ENCODE results near the gene IQSEC1. TPM values are rescaled to one million over a fixed set of nuclear protein-coding genes. Genes with fewer than 3 reads are reported as not detected.

IQSEC1 gene
- total and polyA plus RNA-seq, 2 of the 8 experiments (the other 6 are each of a cell fraction or from before 2014, with no cell fraction given) = 6.8 to 28.8 TPM

DNA sequence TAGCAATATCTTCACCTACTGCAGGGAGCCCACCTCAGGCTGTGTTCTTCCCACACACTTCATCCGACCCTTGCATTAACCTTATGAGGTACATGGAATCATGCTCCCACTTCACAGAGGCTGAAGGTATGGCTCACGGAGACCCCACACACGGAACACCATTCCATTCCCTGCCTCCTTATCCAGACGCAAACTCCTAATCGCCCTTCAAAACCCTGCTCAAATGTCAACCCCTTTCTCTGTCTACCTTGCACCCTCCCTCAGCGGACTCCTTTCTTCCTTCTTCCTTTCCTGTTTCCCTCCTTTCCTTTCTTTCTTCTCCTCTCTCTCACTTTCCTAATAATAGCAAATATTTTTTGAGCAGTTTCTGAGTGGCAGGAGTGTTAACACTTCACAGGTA is 23.8 kb downstream of the IQSEC1 start:
- Histone ChIP-seq H3K36me3 (ENCODE audit: control insufficient read depth in 2 of 4, insufficient read depth in 4 of 4, low read length in 3 of 4) (no peaks in the 10 kb centered on the region), H2BK5ac (ENCODE audit: low read depth, low read length) (no peak overlapping the region), H3K56ac (replicated peaks; ENCODE audit: insufficient read length, low read depth, low read length) (no peak overlapping the region), H2AFZ (ENCODE audit: low read length) (no peak overlapping the region), H3K4me2 (ENCODE audit: insufficient read depth in 1 of 2, low read depth in 2 of 2, low read length in 2 of 2) (no peak overlapping the region), H4K8ac (ENCODE audit: extremely low read depth, insufficient read depth, low read length) (peak overlapping the region; percentile 31; the same call in 1 of the 2 replicates), H3K9me3 (ENCODE audit: insufficient read depth in 2 of 2, low read depth in 1 of 2, low read length in 1 of 2) (no peaks in the 10 kb centered on the region), H2AK5ac (ENCODE audit: low read depth, low read length) (no peak overlapping the region), H2BK15ac (ENCODE audit: low read length) (no peak overlapping the region), H2BK120ac (replicated peaks; ENCODE audit: low read depth, low read length) (no peak overlapping the region), H2BK20ac (ENCODE audit: low read length) (no peak overlapping the region), H3K4me3 (ENCODE audit: extremely low read depth in 1 of 4, insufficient read depth in 2 of 4, low read depth in 3 of 4, low read length in 4 of 4) (no peak overlapping the region), H2BK12ac (ENCODE audit: low read depth, low read length) (no peak overlapping the region), H3K79me2 (ENCODE audit: control insufficient read depth in 1 of 2, insufficient read depth in 2 of 2, low read length in 2 of 2) (no peaks in the 10 kb centered on the region), H3K27ac (ENCODE audit: low read depth, low read length) (no peak overlapping the region), H3K79me1 (ENCODE audit: low read depth, low read length) (no peaks in the 10 kb centered on the region), H3K23ac (ENCODE audit: insufficient read length) (no peak overlapping the region), H4K20me1 (replicated peaks in 1 of 2; ENCODE audit: control insufficient read depth in 1 of 2, insufficient read depth in 2 of 2, low read length in 2 of 2) (no peaks in the 10 kb centered on the region), H4K91ac (replicated peaks; ENCODE audit: insufficient read length, low read length) (no peak overlapping the region), H4K5ac (ENCODE audit: insufficient read length, low read depth, low read length) (no peak overlapping the region), H3K4ac (replicated peaks; ENCODE audit: insufficient read length, low read depth, low read length) (no peak overlapping the region), H3K23me2 (ENCODE audit: low read depth, low read length) (no peaks in the 10 kb centered on the region), H3K14ac (ENCODE audit: insufficient read length) (no peak overlapping the region), H3K9ac (replicated peaks in 1 of 4; ENCODE audit: extremely low read depth in 1 of 4, low read depth in 3 of 4, low read length in 3 of 4) (no peak overlapping the region), H3K27me3 (replicated peaks in 1 of 4; ENCODE audit: control insufficient read depth in 3 of 4, extremely low read depth in 1 of 4, insufficient read depth in 3 of 4, low read length in 3 of 4) (0 out of 7 replicates have a peak, but pooled peaks cover 0 to 2% (median 0%) of the 10 kb centered on the region in 4 experiments), H3K18ac (ENCODE audit: extremely low read depth, low read length) (no peak overlapping the region), H3K4me1 (replicated peaks in 1 of 4; ENCODE audit: control insufficient read depth in 3 of 4, insufficient read depth in 4 of 4, low read length in 3 of 4) (peaks cover 0 to 10% (median 5%) of the 10 kb centered on the region in 4 experiments; a peak in 4 of 7 replicates)
- DNase-seq (ENCODE audit: low read depth in 1 of 2, low spot score in 2 of 2) (no peak), FAIRE-seq (no peak)
- POLR2A ChIA-PET (ENCODE audit: partially characterized antibody) = no interaction called here
- CTCF ChIA-PET (ENCODE audit: partially characterized antibody) = interaction anchor here (0.6 to 2.1 kb wide), 7 partner anchors 10 to 316 kb away, joined by 3 to 4 read pairs (median 4); no protein-coding TSS in a partner anchor
- 79% methylated on average over 6 of the region's 6 CpGs; no CpG with 5 or more reads in 1 of the 2 experiments for WGBS, 2 experiments (ENCODE audit: extremely low coverage in 1 of 2, insufficient coverage in 1 of 2, insufficient read length in 1 of 2, insufficient replicate concordance in 2 of 2, low coverage in 1 of 2, low lambda C conversion rate in 2 of 2, missing lambda C conversion rate in 1 of 2)
- TF ChIP-seq RNF2 (IDR thresholded peaks at IDR 0.05; ENCODE audit: borderline replicate concordance, low read depth, low read length, missing control alignments, poor library complexity, severe bottlenecking) = no peak
- TF ChIP-seq CEBPB (IDR thresholded peaks at IDR 0.05; ENCODE audit: low read depth, low read length) = no peak
- TF ChIP-seq EP300 (IDR thresholded peaks at IDR 0.05; ENCODE audit: borderline replicate concordance in 1 of 2, low read depth in 2 of 2, low read length in 2 of 2) = no peak
- TF ChIP-seq CBX8 (IDR thresholded peaks at IDR 0.05; ENCODE audit: borderline replicate concordance, low read depth, low read length) = no peak
- no peak for TF ChIP-seq GTF2F1 (IDR thresholded peaks at IDR 0.05; ENCODE audit: borderline replicate concordance, low read depth, low read length)
- TF ChIP-seq POLR2AphosphoS5 (IDR thresholded peaks at IDR 0.05; ENCODE audit: low read depth, low read length) = no peak
- no peak for TF ChIP-seq SP1 (IDR thresholded peaks at IDR 0.05; ENCODE audit: low read depth, low read length)
- TF ChIP-seq SAP30 (IDR thresholded peaks at IDR 0.05; ENCODE audit: insufficient read depth, insufficient replicate concordance, low read length) = no peak
- TF ChIP-seq RAD21 (IDR thresholded peaks at IDR 0.05 in 1 of 2, conservative IDR thresholded peaks at IDR 0.05 in 1 of 2; ENCODE audit: low read depth in 2 of 2, low read length in 2 of 2) = no peak
- TF ChIP-seq, protein P1, sequence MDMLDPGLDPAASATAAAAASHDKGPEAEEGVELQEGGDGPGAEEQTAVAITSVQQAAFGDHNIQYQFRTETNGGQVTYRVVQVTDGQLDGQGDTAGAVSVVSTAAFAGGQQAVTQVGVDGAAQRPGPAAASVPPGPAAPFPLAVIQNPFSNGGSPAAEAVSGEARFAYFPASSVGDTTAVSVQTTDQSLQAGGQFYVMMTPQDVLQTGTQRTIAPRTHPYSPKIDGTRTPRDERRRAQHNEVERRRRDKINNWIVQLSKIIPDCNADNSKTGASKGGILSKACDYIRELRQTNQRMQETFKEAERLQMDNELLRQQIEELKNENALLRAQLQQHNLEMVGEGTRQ (IDR thresholded peaks at IDR 0.05; ENCODE audit: low read length) = no peak
- no peak for TF ChIP-seq CHD1 (IDR thresholded peaks at IDR 0.05; ENCODE audit: low read depth, low read length)
- TF ChIP-seq KDM1A (IDR thresholded peaks at IDR 0.05; ENCODE audit: borderline replicate concordance, low read length) = no peak
